SK-N-SH (cell line): Measurements from ENCODE around the gene EPM2A. TPM values are rescaled to one million over a fixed set of nuclear protein-coding genes. Genes with fewer than 3 reads are reported as not detected.

Experiments used
- CHD2 ChIP-seq: fragments of 150-350 bp; IDR thresholded peaks from 2 replicates; pipeline ENCODE4 v1.6.1; 2018; ENCODE audit warnings: low read length; ENCODE audit not compliant: partially characterized antibody
- EP300 ChIP-seq, 2 experiments: IDR thresholded peaks; 2 replicates each; pipeline versions ENCODE4 v1.4.0 to v1.6.1; 2012; ENCODE audit warnings: borderline replicate concordance in 1 of 2, low read depth in 1 of 2, low read length in 1 of 2
- EZH2phosphoT487 ChIP-seq: fragments of 200-600 bp; sonication (generic); IDR thresholded peaks from 2 replicates; pipeline ENCODE4 v1.6.1; 2017; ENCODE audit warnings: low read depth, mixed run types, mild to moderate bottlenecking, antibody characterized with exemption, moderate library complexity, borderline replicate concordance
- FOXJ3 ChIP-seq: sonication (generic); formaldehyde crosslinking; IDR thresholded peaks from 2 replicates; pipeline ENCODE4 v1.5.1; 2020; ENCODE audit warnings: mild to moderate bottlenecking, missing genetic modification reagents
- FOXM1 ChIP-seq: IDR thresholded peaks from 2 replicates; pipeline ENCODE4 v1.4.0; 2012; ENCODE audit warnings: low read depth, mild to moderate bottlenecking
- GATA2 ChIP-seq: sonication (generic); formaldehyde crosslinking; IDR thresholded peaks from 2 replicates; pipeline ENCODE4 v1.5.0; 2020; ENCODE audit warnings: mild to moderate bottlenecking, missing genetic modification reagents
- JUND ChIP-seq: IDR thresholded peaks from 2 replicates; pipeline ENCODE4 v1.4.0; 2012
- MEF2A ChIP-seq: IDR thresholded peaks from 2 replicates; pipeline ENCODE4 v1.4.0; 2012; ENCODE audit warnings: low read depth, borderline replicate concordance
- NFIC ChIP-seq: IDR thresholded peaks from 2 replicates; pipeline ENCODE4 v1.4.0; 2012; ENCODE audit warnings: borderline replicate concordance
- RCOR1 ChIP-seq: fragments of 150-350 bp; IDR thresholded peaks from 2 replicates; pipeline ENCODE4 v1.6.1; 2017; ENCODE audit warnings: antibody characterized with exemption, low read length
- RXRA ChIP-seq: IDR thresholded peaks from 2 replicates; pipeline ENCODE4 v1.4.0; 2012; ENCODE audit warnings: low read depth, mild to moderate bottlenecking, borderline replicate concordance
- SIN3A ChIP-seq: IDR thresholded peaks from 2 replicates; pipeline ENCODE4 v1.6.1; 2012; ENCODE audit warnings: low read depth, mild to moderate bottlenecking, low read length, moderate library complexity, borderline replicate concordance
- SMC3 ChIP-seq: IDR thresholded peaks from 2 replicates; pipeline ENCODE4 v1.6.1; 2012; ENCODE audit warnings: low read depth, low read length, improper control_type of control experiment
- TAF1 ChIP-seq: IDR thresholded peaks from 2 replicates; pipeline ENCODE4 v1.6.1; 2012; ENCODE audit warnings: low read depth, mild to moderate bottlenecking, low read length, moderate library complexity, borderline replicate concordance
- TCF12 ChIP-seq: IDR thresholded peaks from 2 replicates; pipeline ENCODE4 v1.4.0; 2012
- polyA plus RNA-seq, 3 experiments: library from polyadenylated mRNA; depleted of rRNA; stranded (reverse); fragments of >200 nt; gene quantifications; 2 replicates each; pipeline ENCODE4 v1.2.3, GENCODE V29; 2012
- TF ChIP-seq, protein P1 (sequence below): IDR thresholded peaks from 2 replicates; pipeline ENCODE4 v1.4.0; 2012; ENCODE audit warnings: low read depth, borderline replicate concordance
- TF ChIP-seq, protein P2 (sequence below): fragments of 150-350 bp; IDR thresholded peaks from 2 replicates; pipeline ENCODE4 v1.6.1; 2017; ENCODE audit warnings: antibody characterized with exemption, low read length, low read depth, borderline replicate concordance
- TF ChIP-seq, protein P3 (sequence below): IDR thresholded peaks from 2 replicates; pipeline ENCODE4 v1.4.0; 2012; ENCODE audit warnings: low read depth
- TF ChIP-seq, protein P4 (sequence below): IDR thresholded peaks from 2 replicates; pipeline ENCODE4 v1.4.0; 2012; ENCODE audit warnings: low read depth, borderline replicate concordance
- TF ChIP-seq, protein P5 (sequence below): IDR thresholded peaks from 2 replicates; pipeline ENCODE4; 2012

Gene EPM2A
- polyA plus RNA-seq, 1 of the 3 experiments (the other 2 are of a cell fraction) = 2.7 TPM

DNA sequence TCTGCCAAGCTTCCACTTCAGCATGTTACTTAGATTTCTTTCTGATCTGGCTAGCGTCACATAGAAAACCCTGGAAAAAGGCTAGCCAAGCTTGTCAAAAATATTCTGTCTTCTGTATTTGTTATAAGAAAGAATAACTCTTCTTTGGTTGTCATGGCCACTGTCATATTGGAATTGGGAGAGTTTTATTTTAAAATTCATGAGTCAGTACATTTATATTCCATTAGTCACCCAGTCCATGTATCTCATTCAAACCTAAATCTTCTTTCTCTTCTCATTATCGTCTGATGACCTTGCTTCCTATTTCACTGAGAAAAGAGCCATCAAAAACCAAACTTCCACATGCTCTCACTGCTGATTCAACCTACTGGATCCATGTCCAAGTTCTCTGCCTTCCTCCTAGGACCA lies 65.7 kb downstream of the EPM2A start (continued):
- TF ChIP-seq, protein P1, sequence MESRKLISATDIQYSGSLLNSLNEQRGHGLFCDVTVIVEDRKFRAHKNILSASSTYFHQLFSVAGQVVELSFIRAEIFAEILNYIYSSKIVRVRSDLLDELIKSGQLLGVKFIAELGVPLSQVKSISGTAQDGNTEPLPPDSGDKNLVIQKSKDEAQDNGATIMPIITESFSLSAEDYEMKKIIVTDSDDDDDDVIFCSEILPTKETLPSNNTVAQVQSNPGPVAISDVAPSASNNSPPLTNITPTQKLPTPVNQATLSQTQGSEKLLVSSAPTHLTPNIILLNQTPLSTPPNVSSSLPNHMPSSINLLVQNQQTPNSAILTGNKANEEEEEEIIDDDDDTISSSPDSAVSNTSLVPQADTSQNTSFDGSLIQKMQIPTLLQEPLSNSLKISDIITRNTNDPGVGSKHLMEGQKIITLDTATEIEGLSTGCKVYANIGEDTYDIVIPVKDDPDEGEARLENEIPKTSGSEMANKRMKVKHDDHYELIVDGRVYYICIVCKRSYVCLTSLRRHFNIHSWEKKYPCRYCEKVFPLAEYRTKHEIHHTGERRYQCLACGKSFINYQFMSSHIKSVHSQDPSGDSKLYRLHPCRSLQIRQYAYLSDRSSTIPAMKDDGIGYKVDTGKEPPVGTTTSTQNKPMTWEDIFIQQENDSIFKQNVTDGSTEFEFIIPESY = no peak
- TF ChIP-seq, protein P2, sequence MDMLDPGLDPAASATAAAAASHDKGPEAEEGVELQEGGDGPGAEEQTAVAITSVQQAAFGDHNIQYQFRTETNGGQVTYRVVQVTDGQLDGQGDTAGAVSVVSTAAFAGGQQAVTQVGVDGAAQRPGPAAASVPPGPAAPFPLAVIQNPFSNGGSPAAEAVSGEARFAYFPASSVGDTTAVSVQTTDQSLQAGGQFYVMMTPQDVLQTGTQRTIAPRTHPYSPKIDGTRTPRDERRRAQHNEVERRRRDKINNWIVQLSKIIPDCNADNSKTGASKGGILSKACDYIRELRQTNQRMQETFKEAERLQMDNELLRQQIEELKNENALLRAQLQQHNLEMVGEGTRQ = no peak
- TF ChIP-seq TCF12 = peak; percentile 63
- no peak for TF ChIP-seq FOXM1
- peak in 1 of 2 experiments; percentile 45; a peak in 1 of 4 replicates for TF ChIP-seq EP300 (IDR thresholded peaks at IDR 0.05; ENCODE audit: borderline replicate concordance in 1 of 2, low read depth in 1 of 2, low read length in 1 of 2)
- TF ChIP-seq SIN3A = no peak
- TF ChIP-seq TAF1 = no peak
- TF ChIP-seq, protein P3, sequence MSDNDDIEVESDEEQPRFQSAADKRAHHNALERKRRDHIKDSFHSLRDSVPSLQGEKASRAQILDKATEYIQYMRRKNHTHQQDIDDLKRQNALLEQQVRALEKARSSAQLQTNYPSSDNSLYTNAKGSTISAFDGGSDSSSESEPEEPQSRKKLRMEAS = peak; percentile 41; the same call in 1 of the 2 replicates
- TF ChIP-seq JUND = peak; percentile 84
- TF ChIP-seq NFIC = peak; percentile 35; the same call in 1 of the 2 replicates
- TF ChIP-seq MEF2A = peak; percentile 61; the same call in 1 of the 2 replicates
- no peak; the same call in 1 of the 2 replicates for TF ChIP-seq RXRA
- no peak for TF ChIP-seq SMC3
- no peak for TF ChIP-seq RCOR1
- TF ChIP-seq GATA2 (CRISPR knock-in tag) = no peak
- TF ChIP-seq EZH2phosphoT487 = no peak
- TF ChIP-seq FOXJ3 (CRISPR knock-in tag) = no peak
- TF ChIP-seq, protein P4, sequence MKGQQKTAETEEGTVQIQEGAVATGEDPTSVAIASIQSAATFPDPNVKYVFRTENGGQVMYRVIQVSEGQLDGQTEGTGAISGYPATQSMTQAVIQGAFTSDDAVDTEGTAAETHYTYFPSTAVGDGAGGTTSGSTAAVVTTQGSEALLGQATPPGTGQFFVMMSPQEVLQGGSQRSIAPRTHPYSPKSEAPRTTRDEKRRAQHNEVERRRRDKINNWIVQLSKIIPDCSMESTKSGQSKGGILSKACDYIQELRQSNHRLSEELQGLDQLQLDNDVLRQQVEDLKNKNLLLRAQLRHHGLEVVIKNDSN = no peak
- no peak for TF ChIP-seq CHD2
- TF ChIP-seq, protein P5, sequence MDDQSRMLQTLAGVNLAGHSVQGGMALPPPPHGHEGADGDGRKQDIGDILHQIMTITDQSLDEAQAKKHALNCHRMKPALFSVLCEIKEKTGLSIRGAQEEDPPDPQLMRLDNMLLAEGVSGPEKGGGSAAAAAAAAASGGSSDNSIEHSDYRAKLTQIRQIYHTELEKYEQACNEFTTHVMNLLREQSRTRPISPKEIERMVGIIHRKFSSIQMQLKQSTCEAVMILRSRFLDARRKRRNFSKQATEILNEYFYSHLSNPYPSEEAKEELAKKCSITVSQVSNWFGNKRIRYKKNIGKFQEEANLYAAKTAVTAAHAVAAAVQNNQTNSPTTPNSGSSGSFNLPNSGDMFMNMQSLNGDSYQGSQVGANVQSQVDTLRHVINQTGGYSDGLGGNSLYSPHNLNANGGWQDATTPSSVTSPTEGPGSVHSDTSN = peak; percentile 61; the same call in 1 of the 2 replicates
